GM12878 (cell line): Measurements from ENCODE around the gene PTBP1. TPM values are rescaled to one million over a fixed set of nuclear protein-coding genes. Genes with fewer than 3 reads are reported as not detected.

Experiments used
- ATAC-seq: fragments of 200-7000 bp; cut with Tn5 transposase; 3 replicates; pipeline ENCODE4 v1.9.1; 2020; ENCODE audit warnings: mild to moderate bottlenecking, moderate library complexity
- BruUV-seq: library from RNA; stranded (reverse); fragments of 400-500 nt; replicated peaks from 2 replicates; lab custom pipeline; 2021; lab: Mats Ljungman, UMichigan
- CTCF ChIA-PET: fragments of 300-600 bp; sonication (Branson Sonifier 250); formaldehyde crosslinking; extraction: SDS; loops from one replicate; lab custom pipeline; 2021; ENCODE audit warnings: inconsistent platforms; lab: Yijun Ruan, JAX
- POLR2A ChIA-PET: fragments of 350-600 bp; formaldehyde crosslinking; extraction: SDS; loops from one replicate; lab custom pipeline; 2021; ENCODE audit warnings: inconsistent platforms; lab: Charles Lee
- RAD21 ChIA-PET: fragments of 300-600 bp; sonication (Branson Sonifier 250); formaldehyde crosslinking; loops from one replicate; lab custom pipeline; 2023; ENCODE audit warnings: antibody characterized with exemption; ENCODE audit not compliant: unreplicated experiment; lab: Charles Lee
- SMC1A ChIA-PET: fragments of 300-600 bp; sonication (Branson Sonifier 250); formaldehyde crosslinking; loops from one replicate; lab custom pipeline; 2023; ENCODE audit not compliant: unreplicated experiment, uncharacterized antibody; lab: Charles Lee
- DNase-seq: peaks from one replicate; pipeline ENCODE4 v3.0.0-alpha.2; 2011; ENCODE audit warnings: low read depth, low spot score
- FAIRE-seq: peaks from 3 replicates; lab custom pipeline; 2011; peaks lifted over from hg19 to GRCh38; lab: Jason Lieb, UNC
- H2AFZ ChIP-seq: 2 replicates; pipeline ENCODE4 v1.6.0; 2011; ENCODE audit warnings: low read depth, low read length, control low read depth; ENCODE audit not compliant: control insufficient read depth
- H3K27ac ChIP-seq: 2 replicates; pipeline ENCODE4 v1.5.1; 2011; ENCODE audit warnings: control low read depth; ENCODE audit not compliant: control insufficient read depth, insufficient read depth
- H3K27me3 ChIP-seq, 2 experiments: replicated peaks in 1 of 2; 2 replicates each; pipeline versions ENCODE4 v1.6.0 to v1.6.1; 2011; ENCODE audit warnings: low read length in 1 of 2; ENCODE audit not compliant: control insufficient read depth in 2 of 2, insufficient read depth in 2 of 2
- H3K36me3 ChIP-seq, 2 experiments: 2 replicates each; pipeline ENCODE4 v1.5.1; 2011; ENCODE audit warnings: low read length in 1 of 2; ENCODE audit not compliant: control insufficient read depth in 2 of 2, insufficient read depth in 2 of 2
- H3K4me1 ChIP-seq: 2 replicates; pipeline ENCODE4 v1.6.1; 2011; ENCODE audit warnings: mild to moderate bottlenecking, low read length, moderate library complexity, mixed read lengths; ENCODE audit not compliant: control insufficient read depth, insufficient read depth
- H3K4me2 ChIP-seq: 2 replicates; pipeline ENCODE4 v1.6.0; 2011; ENCODE audit warnings: control low read depth; ENCODE audit not compliant: control insufficient read depth, insufficient read depth
- H3K4me3 ChIP-seq: fragments of 200-600 bp; sonication (generic); 2 replicates; pipeline ENCODE4 v1.5.1; 2016
- H3K79me2 ChIP-seq: 2 replicates; pipeline ENCODE4 v1.6.0; 2011; ENCODE audit warnings: low read length; ENCODE audit not compliant: control insufficient read depth, insufficient read depth
- H3K9ac ChIP-seq: 2 replicates; pipeline ENCODE4 v1.8.0; 2011; ENCODE audit warnings: low read length, control low read depth, mixed read lengths; ENCODE audit not compliant: control insufficient read depth, insufficient read depth
- H3K9me3 ChIP-seq: replicated peaks from 3 replicates; pipeline ENCODE4 v1.5.1; 2011; ENCODE audit warnings: mild to moderate bottlenecking, low read length; ENCODE audit not compliant: control insufficient read depth, insufficient read depth
- H4K20me1 ChIP-seq: 2 replicates; pipeline ENCODE4 v1.6.0; 2011; ENCODE audit not compliant: control insufficient read depth, insufficient read depth
- BCLAF1 ChIP-seq: fragments of 450-650 bp; IDR thresholded peaks from 2 replicates; pipeline ENCODE4 v1.6.1; 2017; ENCODE audit warnings: antibody characterized with exemption, mild to moderate bottlenecking, moderate library complexity
- CHD2 ChIP-seq: IDR thresholded peaks from 2 replicates; pipeline ENCODE4 v1.6.1; 2011; ENCODE audit warnings: low read depth, low read length, improper control_type of control experiment, borderline replicate concordance
- FOXK2 ChIP-seq: fragments of 450-650 bp; IDR thresholded peaks from 2 replicates; pipeline ENCODE4 v1.6.1; 2017; ENCODE audit warnings: mild to moderate bottlenecking, moderate library complexity
- HCFC1 ChIP-seq: fragments of 150-350 bp; IDR thresholded peaks from 2 replicates; pipeline ENCODE4 v1.6.1; 2014; ENCODE audit warnings: low read length
- MEF2B ChIP-seq: fragments of 450-650 bp; IDR thresholded peaks from 2 replicates; pipeline ENCODE4 v1.6.1; 2018; ENCODE audit warnings: mild to moderate bottlenecking, moderate library complexity; ENCODE audit not compliant: partially characterized antibody, poor library complexity, severe bottlenecking
- PAX8 ChIP-seq: fragments of 450-650 bp; IDR thresholded peaks from 2 replicates; pipeline ENCODE4 v1.6.1; 2017; ENCODE audit warnings: mild to moderate bottlenecking, moderate library complexity
- RUNX3 ChIP-seq: IDR thresholded peaks from 2 replicates; pipeline ENCODE4 v1.6.1; 2012; ENCODE audit warnings: low read length, inconsistent platforms
- SMARCA5 ChIP-seq: fragments of 450-650 bp; IDR thresholded peaks from 2 replicates; pipeline ENCODE4 v1.6.1; 2017; ENCODE audit warnings: mild to moderate bottlenecking
- SMC3 ChIP-seq: IDR thresholded peaks from 2 replicates; pipeline ENCODE4 v1.6.1; 2011; ENCODE audit warnings: low read length, improper control_type of control experiment, borderline replicate concordance
- SPI1 ChIP-seq: IDR thresholded peaks from 2 replicates; pipeline ENCODE4 v1.6.1; 2011; ENCODE audit warnings: low read depth, mild to moderate bottlenecking, low read length, moderate library complexity, borderline replicate concordance; ENCODE audit not compliant: insufficient read depth
- WGBS: methylation state at CpG from one replicate; pipeline ENCODE4 v1.1.6; 2016; ENCODE audit warnings: low lambda C conversion rate; ENCODE audit not compliant: insufficient replicate concordance, insufficient coverage; ENCODE audit errors: missing lambda C conversion rate; 5-methylcytosine and 5-hydroxymethylcytosine counted together
- in situ Hi-C: fragments of 300-500 bp; cut with MboI; formaldehyde crosslinking; loops from 9 replicates; pipeline ENCODE4 v1.14.3; 2018; ENCODE audit warnings: mixed read lengths
- intact Hi-C: fragments of 100-400 bp; cut with micrococcal nuclease; formaldehyde crosslinking; loops from one replicate; pipeline ENCODE4 v1.14.2; 2022; ENCODE audit not compliant: unreplicated experiment
- polyA plus RNA-seq, 11 experiments: library from polyadenylated mRNA; depleted of rRNA in 4 of 11; unstranded in 6 of 11; stranded (reverse) in 5 of 11; fragments of >200 nt; fragmentation: Nextera tagmentation in 4 of 11; fragmentation: Illumina TruSeq in 1 of 11; extraction: Ambion mirVana in 4 of 11; extraction: Trizol in 1 of 11; gene quantifications; 1 replicate in 1 of 11; 2 replicates in 10 of 11; pipeline versions ENCODE4 v1.2.1 to v1.2.3, GENCODE V29; 2011 to 2016; ENCODE audit warnings: inconsistent platforms in 2 of 11, missing spikeins in 2 of 11, low read depth in 1 of 11
- total RNA-seq, 4 experiments: library from RNA; depleted of rRNA in 3 of 4; stranded (reverse); fragments of >200 nt in 3 of 4; fragmentation: Illumina TruSeq in 1 of 4; extraction: Trizol in 1 of 4; gene quantifications; 2 replicates each; pipeline versions ENCODE4 v1.2.1 to v1.2.3, GENCODE V29; 2013 to 2021
- TF ChIP-seq, protein P1 (sequence below): fragments of 150-350 bp; IDR thresholded peaks from 2 replicates; pipeline ENCODE4 v1.6.1; 2014; ENCODE audit warnings: mild to moderate bottlenecking, low read depth, low read length
- TF ChIP-seq, protein P2 (sequence below): IDR thresholded peaks from 2 replicates; pipeline ENCODE4 v1.6.1; 2012; ENCODE audit warnings: low read depth, low read length, improper control_type of control experiment

Gene PTBP1
- total and polyA plus RNA-seq, 10 of the 15 experiments (the other 5 are each of a cell fraction or from before 2014, with no cell fraction given) = 13.1 to 532 (median 217) TPM

DNA sequence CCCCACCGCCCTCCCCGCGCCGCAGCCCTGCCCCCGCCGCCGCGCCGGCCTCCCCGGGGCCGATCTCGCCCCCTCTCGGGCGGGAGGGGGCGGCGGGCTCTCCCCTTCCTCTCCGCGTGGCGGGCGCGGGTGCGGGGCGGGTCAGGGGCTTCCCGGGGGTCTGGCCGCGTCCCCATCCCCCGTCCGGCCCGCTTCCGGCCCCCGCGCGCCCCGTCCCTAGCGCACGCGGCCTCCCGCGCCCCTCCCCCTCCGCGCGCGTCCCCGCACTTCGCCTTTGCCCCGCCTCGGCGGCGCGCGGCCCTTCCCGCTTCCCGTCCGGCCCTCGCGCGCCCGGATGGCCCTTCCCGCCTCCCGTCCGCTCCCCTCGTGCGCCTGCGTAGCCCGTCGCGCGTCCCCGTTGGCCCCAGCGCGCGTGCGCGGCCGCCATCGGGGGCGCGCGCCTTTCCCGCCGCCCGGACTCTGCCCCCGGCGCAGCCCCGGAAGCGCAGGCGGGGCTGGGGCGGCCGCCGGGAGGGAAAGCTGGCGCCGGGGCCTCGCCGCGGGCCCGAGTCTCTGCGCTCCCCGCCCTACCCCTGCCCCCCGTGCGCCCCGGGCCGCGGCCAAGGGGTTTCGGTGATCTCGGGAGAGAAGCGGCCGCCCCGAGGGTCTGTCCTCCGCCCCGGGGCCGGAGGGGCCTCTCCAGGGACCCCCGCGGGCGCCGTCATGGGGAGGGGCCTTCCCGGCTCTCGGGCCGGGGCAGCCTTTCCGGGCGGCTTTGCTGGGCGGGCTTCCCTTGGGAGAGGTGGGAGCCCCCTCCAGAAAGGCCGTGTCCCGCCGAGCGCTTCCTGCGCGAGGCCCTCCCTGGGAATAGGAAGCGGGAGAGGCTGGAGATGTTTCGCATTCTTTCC lies 519 bp downstream of the PTBP1 start:
- no TSS peak for BruUV-seq
- intact Hi-C loops = loop anchor here (2.0 kb wide), 1 partner anchor 225 kb away; the partner anchor contains the start of gene BSG
- DNase-seq (peak; percentile 32), FAIRE-seq (peak; percentile 13), ATAC-seq (peak; percentile 9)
- CTCF ChIA-PET = no interaction called here
- Histone ChIP-seq H3K4me3 (peak overlapping the region; percentile 92), H4K20me1 (peaks cover 32% of the 10 kb centered on the region), H3K4me2 (peak overlapping the region; percentile 48; the same call in 1 of the 2 replicates), H3K79me2 (peaks cover 51% of the 10 kb centered on the region), H3K36me3 (peaks cover 11 to 27% of the 10 kb centered on the region in 2 experiments; a peak in 3 of 4 replicates), H3K27me3 (no peaks in the 10 kb centered on the region), H2AFZ (no peak overlapping the region), H3K27ac (peak overlapping the region; percentile 90), H3K9me3 (no peaks in the 10 kb centered on the region), H3K9ac (peak overlapping the region; percentile 98), H3K4me1 (peaks cover 7% of the 10 kb centered on the region; the same call in 1 of the 2 replicates)
- POLR2A ChIA-PET = interaction anchor here (0.6 to 1.3 kb wide), 2 partner anchors 74 to 110 kb away, joined by 3 to 4 read pairs; no protein-coding TSS in a partner anchor
- in situ Hi-C loops = no loop called here
- WGBS = 1% methylated on average over 30 of the region's 129 CpGs
- RAD21 ChIA-PET = interaction anchor here (1.0 kb wide), 1 partner anchor 66 kb away, joined by 3 read pairs; no protein-coding TSS in a partner anchor
- SMC1A ChIA-PET = no interaction called here
- TF ChIP-seq HCFC1 (peak; percentile 69), PAX8 (no peak), SPI1 (0 out of 2 replicates have a peak, but pooled peaks have one; percentile 21), RUNX3 (no peak), CHD2 (peak; percentile 10; the same call in 1 of the 2 replicates), BCLAF1 (no peak), MEF2B (no peak), SMC3 (no peak), FOXK2 (no peak), SMARCA5 (0 out of 2 replicates have a peak, but pooled peaks have one; percentile 47)
- TF ChIP-seq, protein P1, sequence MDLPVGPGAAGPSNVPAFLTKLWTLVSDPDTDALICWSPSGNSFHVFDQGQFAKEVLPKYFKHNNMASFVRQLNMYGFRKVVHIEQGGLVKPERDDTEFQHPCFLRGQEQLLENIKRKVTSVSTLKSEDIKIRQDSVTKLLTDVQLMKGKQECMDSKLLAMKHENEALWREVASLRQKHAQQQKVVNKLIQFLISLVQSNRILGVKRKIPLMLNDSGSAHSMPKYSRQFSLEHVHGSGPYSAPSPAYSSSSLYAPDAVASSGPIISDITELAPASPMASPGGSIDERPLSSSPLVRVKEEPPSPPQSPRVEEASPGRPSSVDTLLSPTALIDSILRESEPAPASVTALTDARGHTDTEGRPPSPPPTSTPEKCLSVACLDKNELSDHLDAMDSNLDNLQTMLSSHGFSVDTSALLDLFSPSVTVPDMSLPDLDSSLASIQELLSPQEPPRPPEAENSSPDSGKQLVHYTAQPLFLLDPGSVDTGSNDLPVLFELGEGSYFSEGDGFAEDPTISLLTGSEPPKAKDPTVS = no peak
- TF ChIP-seq, protein P2, sequence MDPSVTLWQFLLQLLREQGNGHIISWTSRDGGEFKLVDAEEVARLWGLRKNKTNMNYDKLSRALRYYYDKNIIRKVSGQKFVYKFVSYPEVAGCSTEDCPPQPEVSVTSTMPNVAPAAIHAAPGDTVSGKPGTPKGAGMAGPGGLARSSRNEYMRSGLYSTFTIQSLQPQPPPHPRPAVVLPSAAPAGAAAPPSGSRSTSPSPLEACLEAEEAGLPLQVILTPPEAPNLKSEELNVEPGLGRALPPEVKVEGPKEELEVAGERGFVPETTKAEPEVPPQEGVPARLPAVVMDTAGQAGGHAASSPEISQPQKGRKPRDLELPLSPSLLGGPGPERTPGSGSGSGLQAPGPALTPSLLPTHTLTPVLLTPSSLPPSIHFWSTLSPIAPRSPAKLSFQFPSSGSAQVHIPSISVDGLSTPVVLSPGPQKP = no peak
